ENCODE measurements around the gene CBL. TPM values are rescaled to one million over a fixed set of nuclear protein-coding genes. Genes with fewer than 3 reads are reported as not detected.

Gene CBL
- total RNA-seq, 1 experiment from 2014 or later, result 35.5 TPM

GRCh38 chr11:119309953-119310681 lies 104.0 kb downstream of the CBL start:
- H3K4me1 Mint-ChIP-seq (ENCODE audit: insufficient read depth, unreplicated experiment), result peaks cover 10% of the 10 kb centered on the region
- no peaks in the 10 kb centered on the region for H3K27me3 Mint-ChIP-seq (ENCODE audit: insufficient read depth, unreplicated experiment)
- no peaks in the 10 kb centered on the region for H3K9me3 Mint-ChIP-seq (ENCODE audit: unreplicated experiment)
- intact Hi-C loops (cut with micrococcal nuclease), result no loop called here
- CTCF ChIA-PET, result interaction anchor here (0.6 to 7.7 kb wide), 2 partner anchors 13 to 91 kb away, joined by 3 to 62 read pairs; no protein-coding TSS in a partner anchor
- BruUV-seq (replicated peaks), result no TSS peak
- POLR2A ChIA-PET, result no interaction called here
- no peak overlapping the region for H3K4me3 Mint-ChIP-seq (ENCODE audit: unreplicated experiment)
- no peak for DNase-seq (ENCODE audit: unreplicated experiment)
- TF ChIP-seq, protein P1, sequence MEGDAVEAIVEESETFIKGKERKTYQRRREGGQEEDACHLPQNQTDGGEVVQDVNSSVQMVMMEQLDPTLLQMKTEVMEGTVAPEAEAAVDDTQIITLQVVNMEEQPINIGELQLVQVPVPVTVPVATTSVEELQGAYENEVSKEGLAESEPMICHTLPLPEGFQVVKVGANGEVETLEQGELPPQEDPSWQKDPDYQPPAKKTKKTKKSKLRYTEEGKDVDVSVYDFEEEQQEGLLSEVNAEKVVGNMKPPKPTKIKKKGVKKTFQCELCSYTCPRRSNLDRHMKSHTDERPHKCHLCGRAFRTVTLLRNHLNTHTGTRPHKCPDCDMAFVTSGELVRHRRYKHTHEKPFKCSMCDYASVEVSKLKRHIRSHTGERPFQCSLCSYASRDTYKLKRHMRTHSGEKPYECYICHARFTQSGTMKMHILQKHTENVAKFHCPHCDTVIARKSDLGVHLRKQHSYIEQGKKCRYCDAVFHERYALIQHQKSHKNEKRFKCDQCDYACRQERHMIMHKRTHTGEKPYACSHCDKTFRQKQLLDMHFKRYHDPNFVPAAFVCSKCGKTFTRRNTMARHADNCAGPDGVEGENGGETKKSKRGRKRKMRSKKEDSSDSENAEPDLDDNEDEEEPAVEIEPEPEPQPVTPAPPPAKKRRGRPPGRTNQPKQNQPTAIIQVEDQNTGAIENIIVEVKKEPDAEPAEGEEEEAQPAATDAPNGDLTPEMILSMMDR (IDR thresholded peaks at IDR 0.05; ENCODE audit: unreplicated experiment), result no peak
- H3K27ac Mint-ChIP-seq (ENCODE audit: low read depth, unreplicated experiment), result no peak overlapping the region
- H3K36me3 Mint-ChIP-seq (ENCODE audit: insufficient read depth, unreplicated experiment), result peaks cover 20% of the 10 kb centered on the region

GRCh38 chr11:119310682-119311052 lies 104.5 kb downstream of the CBL start:
- Mint-ChIP-seq H3K36me3 (ENCODE audit: insufficient read depth, unreplicated experiment) (peaks cover 20% of the 10 kb centered on the region), H3K4me1 (ENCODE audit: insufficient read depth, unreplicated experiment) (peaks cover 9% of the 10 kb centered on the region), H3K27ac (ENCODE audit: low read depth, unreplicated experiment) (no peak overlapping the region), H3K9me3 (ENCODE audit: unreplicated experiment) (no peaks in the 10 kb centered on the region), H3K4me3 (ENCODE audit: unreplicated experiment) (no peak overlapping the region), H3K27me3 (ENCODE audit: insufficient read depth, unreplicated experiment) (no peaks in the 10 kb centered on the region)
- POLR2A ChIA-PET, result no interaction called here
- no TSS peak for BruUV-seq (replicated peaks)
- TF ChIP-seq, protein P1 (IDR thresholded peaks at IDR 0.05; ENCODE audit: unreplicated experiment), result no peak
- intact Hi-C loops (cut with micrococcal nuclease), result no loop called here
- no peak for DNase-seq (ENCODE audit: unreplicated experiment)
- CTCF ChIA-PET, result interaction anchor here (7.7 kb wide), 1 partner anchor 12 kb away, joined by 62 read pairs; no protein-coding TSS in a partner anchor

DNA sequence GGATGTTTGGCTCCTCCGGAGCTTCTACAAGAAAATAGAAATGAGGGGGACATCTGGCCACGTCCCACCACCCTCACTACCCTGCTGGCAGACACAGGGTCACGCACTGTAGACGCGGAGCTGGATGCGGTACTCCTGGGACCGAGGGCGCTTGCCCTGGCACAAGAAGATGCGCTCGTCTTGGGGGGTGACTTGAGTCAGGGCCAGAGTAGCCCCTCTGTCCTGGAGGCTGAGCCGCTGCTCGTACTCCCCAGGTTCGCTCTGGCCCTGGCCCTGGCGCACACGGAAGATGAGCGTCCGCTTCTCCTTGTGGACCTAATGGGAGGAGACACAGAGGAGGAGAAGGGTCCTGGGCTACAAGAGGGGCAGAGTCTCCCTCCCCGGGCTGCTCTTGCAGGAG lies 108.6 kb downstream of the CBL start:
- Mint-ChIP-seq H3K36me3 (ENCODE audit: insufficient read depth, unreplicated experiment) (peaks cover 7% of the 10 kb centered on the region), H3K4me1 (ENCODE audit: insufficient read depth, unreplicated experiment) (peaks cover 8% of the 10 kb centered on the region), H3K4me3 (ENCODE audit: unreplicated experiment) (no peak overlapping the region), H3K9me3 (ENCODE audit: unreplicated experiment) (no peaks in the 10 kb centered on the region), H3K27ac (ENCODE audit: low read depth, unreplicated experiment) (no peak overlapping the region), H3K27me3 (ENCODE audit: insufficient read depth, unreplicated experiment) (no peaks in the 10 kb centered on the region)
- TF ChIP-seq, protein P1 (IDR thresholded peaks at IDR 0.05; ENCODE audit: unreplicated experiment), result no peak
- ChIA-PET CTCF (interaction anchor here (1.1 to 2.4 kb wide), 2 partner anchors 9 to 109 kb away, joined by 3 to 9 read pairs; partner anchors contain the start of gene CBL), POLR2A (no interaction called here)
- DNase-seq (ENCODE audit: unreplicated experiment), result no peak
- BruUV-seq (replicated peaks), result no TSS peak
- intact Hi-C loops (cut with micrococcal nuclease), result no loop called here

- no peak for DNase-seq (ENCODE audit: unreplicated experiment)
- TF ChIP-seq, protein P1 (IDR thresholded peaks at IDR 0.05; ENCODE audit: unreplicated experiment), result no peak
- no peaks in the 10 kb centered on the region for H3K9me3 Mint-ChIP-seq (ENCODE audit: unreplicated experiment)
- ChIA-PET POLR2A (interaction anchor here (0.9 kb wide), 1 partner anchor 19 kb away, joined by 3 read pairs; the partner anchor contains the start of gene RNF26), CTCF (interaction anchor here (0.6 to 2.4 kb wide), 3 partner anchors 8 to 40 kb away, joined by 4 to 9 read pairs (median 7); no protein-coding TSS in a partner anchor)
- no peaks in the 10 kb centered on the region for H3K27me3 Mint-ChIP-seq (ENCODE audit: insufficient read depth, unreplicated experiment)
- intact Hi-C loops (cut with micrococcal nuclease), result no loop called here
- no peak overlapping the region for H3K27ac Mint-ChIP-seq (ENCODE audit: low read depth, unreplicated experiment)
- no TSS peak for BruUV-seq (replicated peaks)
- peak overlapping the region; percentile 69 for H3K4me3 Mint-ChIP-seq (ENCODE audit: unreplicated experiment)
- H3K36me3 Mint-ChIP-seq (ENCODE audit: insufficient read depth, unreplicated experiment), result peaks cover 7% of the 10 kb centered on the region
- H3K4me1 Mint-ChIP-seq (ENCODE audit: insufficient read depth, unreplicated experiment), result peaks cover 8% of the 10 kb centered on the region
These were observed 109.2 kb downstream of the CBL start for GRCh38 chr11:119315131-119316015.

All from MCF 10A (cell line).